ENCODE measurements around the gene TRIO.

DNA sequence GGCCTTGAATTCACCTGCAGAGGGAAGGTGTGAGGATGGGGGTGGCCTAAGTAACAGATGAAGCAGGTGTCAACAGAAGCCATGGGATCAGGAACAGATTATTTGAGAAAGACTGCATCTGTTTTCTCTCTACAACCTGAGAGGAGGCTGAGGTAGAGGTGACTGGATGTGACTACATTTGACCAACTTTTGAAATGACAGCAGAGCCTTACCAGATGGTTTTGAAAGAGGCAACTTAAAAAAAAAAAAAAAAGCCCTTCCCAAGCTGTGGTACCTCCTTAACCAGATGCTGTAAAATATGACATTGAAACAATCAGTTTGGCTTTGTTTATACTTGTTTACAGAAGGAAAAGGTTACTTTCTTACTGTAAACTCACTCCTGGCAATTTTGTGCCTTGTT is 108.6 kb downstream of the TRIO start:
- TF ChIP-seq CTCF (IDR thresholded peaks at IDR 0.05; ENCODE audit: low read length) (no peak), EZH2 (optimal IDR thresholded peaks at IDR 0.05; ENCODE audit: low read depth, low read length) (no peak), EZH2phosphoT487 (IDR thresholded peaks at IDR 0.05; ENCODE audit: low read length) (no peak)
